Measurements from ENCODE around the gene TRIM36.

The TRIM36 gene

GRCh38 chr5:115181757-115182156 lies 12.0 kb upstream of the TRIM36 start:
- no peak overlapping the region for H3K27ac Mint-ChIP-seq
- H3K36me3 Mint-ChIP-seq (ENCODE audit: insufficient read depth), result peaks cover 2% of the 10 kb centered on the region
- DNase-seq, result no peak
- H3K9me3 Mint-ChIP-seq, result peaks cover 0 to 2% of the 10 kb centered on the region in 2 donors
- ATAC-seq (replicated peaks), result peak; percentile 25
- H3K27me3 Mint-ChIP-seq, result peaks cover 77 to 83% of the 10 kb centered on the region in 2 donors
- H3K4me1 Mint-ChIP-seq (ENCODE audit: low read depth in 2 of 2), result peaks cover 13 to 15% of the 10 kb centered on the region in 2 donors
- no peak overlapping the region for H3K4me3 Mint-ChIP-seq

- Mint-ChIP-seq H3K27me3 (peaks cover 78 to 82% of the 10 kb centered on the region in 2 donors), H3K27ac (peak overlapping the region in 1 of 2 donors; percentile 81), H3K9me3 (peaks cover 0 to 2% of the 10 kb centered on the region in 2 donors), H3K4me1 (ENCODE audit: low read depth in 2 of 2) (peaks cover 13 to 15% of the 10 kb centered on the region in 2 donors), H3K36me3 (ENCODE audit: insufficient read depth) (peaks cover 2% of the 10 kb centered on the region), H3K4me3 (peak overlapping the region; percentile 90 to 91)
- DNase-seq (peak in 1 of 3 experiments; percentile 21), ATAC-seq (replicated peaks) (peak; percentile 76)
Measured at GRCh38 chr5:115180165-115180709, 10.5 kb upstream of the TRIM36 start.

- H3K4me1 Mint-ChIP-seq (ENCODE audit: low read depth in 2 of 2), result peaks cover 13 to 15% of the 10 kb centered on the region in 2 donors
- H3K4me3 Mint-ChIP-seq, result peak overlapping the region; percentile 90 to 91
- peak; percentile 22 for ATAC-seq (replicated peaks)
- DNase-seq, result no peak
- peak overlapping the region in 1 of 2 donors; percentile 81 for H3K27ac Mint-ChIP-seq
- H3K36me3 Mint-ChIP-seq (ENCODE audit: insufficient read depth), result peaks cover 2% of the 10 kb centered on the region
- H3K9me3 Mint-ChIP-seq, result peaks cover 0 to 2% of the 10 kb centered on the region in 2 donors
- H3K27me3 Mint-ChIP-seq, result peaks cover 78 to 79% of the 10 kb centered on the region in 2 donors
Measured at GRCh38 chr5:115179394-115180164, 9.9 kb upstream of the TRIM36 start.

- no peak overlapping the region for H3K27ac Mint-ChIP-seq
- DNase-seq, result no peak
- H3K4me3 Mint-ChIP-seq, result peak overlapping the region in 1 of 2 donors; percentile 91
- H3K36me3 Mint-ChIP-seq (ENCODE audit: insufficient read depth), result peaks cover 2% of the 10 kb centered on the region
- peaks cover 78 to 79% of the 10 kb centered on the region in 2 donors for H3K27me3 Mint-ChIP-seq
- H3K4me1 Mint-ChIP-seq (ENCODE audit: low read depth in 2 of 2), result peaks cover 13 to 15% of the 10 kb centered on the region in 2 donors
- H3K9me3 Mint-ChIP-seq, result peaks cover 0 to 2% of the 10 kb centered on the region in 2 donors
- no peak for ATAC-seq (replicated peaks)
Measured at GRCh38 chr5:115179030-115179393, 9.3 kb upstream of the TRIM36 start.

- H3K27ac Mint-ChIP-seq, result no peak overlapping the region
- peaks cover 6% of the 10 kb centered on the region for H3K36me3 Mint-ChIP-seq (ENCODE audit: insufficient read depth)
- peak overlapping the region; percentile 83 to 87 for H3K4me3 Mint-ChIP-seq
- peaks cover 64 to 71% of the 10 kb centered on the region in 2 donors for H3K27me3 Mint-ChIP-seq
- no peak for DNase-seq
- H3K9me3 Mint-ChIP-seq, result peaks cover 0 to 4% of the 10 kb centered on the region in 2 donors
- ATAC-seq (replicated peaks), result no peak
- peaks cover 8 to 16% of the 10 kb centered on the region in 2 donors for H3K4me1 Mint-ChIP-seq (ENCODE audit: low read depth in 2 of 2)
Measured at GRCh38 chr5:115170929-115171510, 1.3 kb upstream of the TRIM36 start.

- Mint-ChIP-seq H3K27ac (no peak overlapping the region), H3K36me3 (ENCODE audit: insufficient read depth) (peaks cover 6% of the 10 kb centered on the region), H3K4me1 (ENCODE audit: low read depth in 2 of 2) (peaks cover 8 to 16% of the 10 kb centered on the region in 2 donors), H3K4me3 (peak overlapping the region; percentile 83 to 87), H3K27me3 (peaks cover 65 to 78% of the 10 kb centered on the region in 2 donors), H3K9me3 (peaks cover 0 to 4% of the 10 kb centered on the region in 2 donors)
- DNase-seq, result no peak
- no peak for ATAC-seq (replicated peaks)
Measured at GRCh38 chr5:115170134-115170928, 623 bp upstream of the TRIM36 start.

GRCh38 chr5:115168829-115169486 lies 750 bp downstream of the TRIM36 start:
- peaks cover 6% of the 10 kb centered on the region for H3K36me3 Mint-ChIP-seq (ENCODE audit: insufficient read depth)

GRCh38 chr5:115166744-115167393 lies 2.8 kb downstream of the TRIM36 start:
- DNase-seq (no peak), ATAC-seq (replicated peaks) (no peak)
- Mint-ChIP-seq H3K4me3 (no peak overlapping the region), H3K9me3 (peaks cover 0 to 4% of the 10 kb centered on the region in 2 donors), H3K4me1 (ENCODE audit: low read depth in 2 of 2) (peaks cover 8 to 16% of the 10 kb centered on the region in 2 donors), H3K27me3 (peaks cover 56 to 74% of the 10 kb centered on the region in 2 donors), H3K27ac (no peak overlapping the region), H3K36me3 (ENCODE audit: insufficient read depth) (peaks cover 6% of the 10 kb centered on the region)

More at GRCh38 chr5:115168829-115169486, 750 bp downstream of the TRIM36 start:
- H3K27me3 Mint-ChIP-seq, result peaks cover 70 to 73% of the 10 kb centered on the region in 2 donors
- no peak for ATAC-seq (replicated peaks)
- no peak for DNase-seq
- H3K4me3 Mint-ChIP-seq, result peak overlapping the region; percentile 83 to 87
- H3K9me3 Mint-ChIP-seq, result peaks cover 0 to 4% of the 10 kb centered on the region in 2 donors
- peak overlapping the region in 1 of 2 donors; percentile 70 for H3K27ac Mint-ChIP-seq
- peaks cover 8 to 16% of the 10 kb centered on the region in 2 donors for H3K4me1 Mint-ChIP-seq (ENCODE audit: low read depth in 2 of 2)

- Mint-ChIP-seq H3K36me3 (ENCODE audit: insufficient read depth) (peaks cover 6% of the 10 kb centered on the region), H3K4me1 (ENCODE audit: low read depth in 2 of 2) (peaks cover 4 to 12% of the 10 kb centered on the region in 2 donors), H3K9me3 (peaks cover 0 to 4% of the 10 kb centered on the region in 2 donors), H3K27ac (no peak overlapping the region), H3K27me3 (peaks cover 62 to 79% of the 10 kb centered on the region in 2 donors), H3K4me3 (no peak overlapping the region)
- DNase-seq (no peak), ATAC-seq (replicated peaks) (no peak)
Measured at GRCh38 chr5:115165790-115166189, 3.9 kb downstream of the TRIM36 start.

- Mint-ChIP-seq H3K27me3 (peaks cover 47 to 68% of the 10 kb centered on the region in 2 donors), H3K36me3 (ENCODE audit: insufficient read depth) (no peaks in the 10 kb centered on the region), H3K4me1 (ENCODE audit: low read depth in 2 of 2) (no peaks in the 10 kb centered on the region), H3K9me3 (no peaks in the 10 kb centered on the region), H3K27ac (no peak overlapping the region), H3K4me3 (no peak overlapping the region)
- ATAC-seq (replicated peaks) (no peak), DNase-seq (no peak)
Measured at GRCh38 chr5:115160975-115161475, 8.7 kb downstream of the TRIM36 start.

GRCh38 chr5:115151208-115151805 lies 18.4 kb downstream of the TRIM36 start:
- H3K27ac Mint-ChIP-seq, result no peak overlapping the region
- peaks cover 42 to 73% of the 10 kb centered on the region in 2 donors for H3K27me3 Mint-ChIP-seq
- no peaks in the 10 kb centered on the region for H3K4me1 Mint-ChIP-seq (ENCODE audit: low read depth in 2 of 2)
- ATAC-seq (replicated peaks) (no peak), DNase-seq (no peak)
- no peak overlapping the region for H3K4me3 Mint-ChIP-seq
- peaks cover 3 to 16% of the 10 kb centered on the region in 2 donors for H3K9me3 Mint-ChIP-seq
- H3K36me3 Mint-ChIP-seq (ENCODE audit: insufficient read depth), result peaks cover 6% of the 10 kb centered on the region

- peaks cover 34 to 65% of the 10 kb centered on the region in 2 donors for H3K27me3 Mint-ChIP-seq
- H3K4me3 Mint-ChIP-seq, result no peak overlapping the region
- DNase-seq (no peak), ATAC-seq (replicated peaks) (no peak)
- H3K36me3 Mint-ChIP-seq (ENCODE audit: insufficient read depth), result peaks cover 6% of the 10 kb centered on the region
- H3K9me3 Mint-ChIP-seq, result peaks cover 3 to 16% of the 10 kb centered on the region in 2 donors
- H3K4me1 Mint-ChIP-seq (ENCODE audit: low read depth in 2 of 2), result no peaks in the 10 kb centered on the region
- no peak overlapping the region for H3K27ac Mint-ChIP-seq
Measured at GRCh38 chr5:115150512-115150911, 19.2 kb downstream of the TRIM36 start.
